ENCODE measurements around the gene GNAZ.
"Not testable (repeated sequence)": the region's sequence is repeated elsewhere in the genome, so short reads cannot be mapped to it uniquely, and the experiment has no call there.

GNAZ gene

GRCh38 chr22:23070418-23071229 lies at the start of gene GNAZ:
Gene GNAZ (plus strand): TSS chr22:23070519. CDS start chr22:23095696, 25,177 bp downstream.
- DNase-seq (ENCODE audit: extremely low read depth, insufficient read length) = peak; percentile 32
- no peaks in the 10 kb centered on the region for H3K36me3 ChIP-seq (ENCODE audit: control insufficient read depth, insufficient read depth, low read length)
- H3K27me3 ChIP-seq (replicated peaks; ENCODE audit: control insufficient read depth, insufficient read depth, low read length) = no peaks in the 10 kb centered on the region; the same call in 1 of the 2 replicates
- H3K4me3 ChIP-seq (replicated peaks; ENCODE audit: low read depth, low read length) = peak within 1 kb of the TSS; percentile 63
- TF ChIP-seq CTCF (IDR thresholded peaks at IDR 0.05; ENCODE audit: insufficient read depth, low read length, poor library complexity, severe bottlenecking) = no peak

- Histone ChIP-seq H3K27me3 (replicated peaks; ENCODE audit: control insufficient read depth, insufficient read depth, low read length) (no peaks in the 10 kb centered on the region), H3K36me3 (ENCODE audit: control insufficient read depth, insufficient read depth, low read length) (no peaks in the 10 kb centered on the region), H3K4me3 (replicated peaks; ENCODE audit: low read depth, low read length) (no peak overlapping the region)
- no peak for DNase-seq (ENCODE audit: extremely low read depth, insufficient read length)
- TF ChIP-seq CTCF (IDR thresholded peaks at IDR 0.05; ENCODE audit: insufficient read depth, low read length, poor library complexity, severe bottlenecking) = no peak
These were observed 49.5 kb upstream of the GNAZ start for GRCh38 chr22:23020659-23021293.

- H3K4me3 ChIP-seq (replicated peaks; ENCODE audit: low read depth, low read length); H3K36me3 ChIP-seq (ENCODE audit: control insufficient read depth, insufficient read depth, low read length); DNase-seq (ENCODE audit: extremely low read depth, insufficient read length); H3K27me3 ChIP-seq (replicated peaks; ENCODE audit: control insufficient read depth, insufficient read depth, low read length): not testable (repeated sequence)
These were observed 48.5 kb upstream of the GNAZ start for GRCh38 chr22:23021660-23022353.

GRCh38 chr22:23023294-23023693 lies 47.0 kb upstream of the GNAZ start:
- no peaks in the 10 kb centered on the region for H3K27me3 ChIP-seq (replicated peaks; ENCODE audit: control insufficient read depth, insufficient read depth, low read length)
- no peak overlapping the region for H3K4me3 ChIP-seq (replicated peaks; ENCODE audit: low read depth, low read length)
- no peaks in the 10 kb centered on the region for H3K36me3 ChIP-seq (ENCODE audit: control insufficient read depth, insufficient read depth, low read length)
- TF ChIP-seq CTCF (IDR thresholded peaks at IDR 0.05; ENCODE audit: insufficient read depth, low read length, poor library complexity, severe bottlenecking) = no peak
- no peak for DNase-seq (ENCODE audit: extremely low read depth, insufficient read length)

- Histone ChIP-seq H3K4me3 (replicated peaks; ENCODE audit: low read depth, low read length) (no peak overlapping the region), H3K36me3 (ENCODE audit: control insufficient read depth, insufficient read depth, low read length) (no peaks in the 10 kb centered on the region), H3K27me3 (replicated peaks; ENCODE audit: control insufficient read depth, insufficient read depth, low read length) (no peaks in the 10 kb centered on the region)
- TF ChIP-seq CTCF (IDR thresholded peaks at IDR 0.05; ENCODE audit: insufficient read depth, low read length, poor library complexity, severe bottlenecking) = no peak
- DNase-seq (ENCODE audit: extremely low read depth, insufficient read length) = no peak
These were observed 43.5 kb upstream of the GNAZ start for GRCh38 chr22:23026777-23027176.

GRCh38 chr22:23027849-23028248 lies 42.5 kb upstream of the GNAZ start:
- DNase-seq (ENCODE audit: extremely low read depth, insufficient read length); H3K4me3 ChIP-seq (replicated peaks; ENCODE audit: low read depth, low read length); H3K36me3 ChIP-seq (ENCODE audit: control insufficient read depth, insufficient read depth, low read length); H3K27me3 ChIP-seq (replicated peaks; ENCODE audit: control insufficient read depth, insufficient read depth, low read length): not testable (repeated sequence)
